Lung (tissue), 12 donors: Measurements from ENCODE around the gene RAE1. TPM values are rescaled to one million over a fixed set of nuclear protein-coding genes. Genes with fewer than 3 reads are reported as not detected.
"Not testable (repeated sequence)": the region's sequence is repeated elsewhere in the genome, so short reads cannot be mapped to it uniquely, and the experiment has no call there.

Experiments used
- ATAC-seq: fragments of 200-7000 bp; cut with Tn5 transposase; one replicate; pipeline ENCODE4 v1.9.1; 2020; ENCODE audit warnings: moderate number of reproducible peaks; ENCODE audit not compliant: insufficient read depth, low FRiP score
- DNase-seq, 3 donors: peaks; one replicate each; pipeline ENCODE4 v3.0.0-alpha.2; 2013 to 2017
- H3K27ac ChIP-seq, 2 donors: one replicate each; pipeline ENCODE4 v1.5.1; 2013; ENCODE audit warnings: mild to moderate bottlenecking in 2 of 2, moderate library complexity in 2 of 2, control low read depth in 1 of 2, inconsistent platforms in 1 of 2, low read depth in 1 of 2, low read length in 1 of 2
- H3K27me3 ChIP-seq, 3 donors: one replicate each; pipeline ENCODE4 v1.5.1; 2013; ENCODE audit warnings: low read length in 2 of 3; ENCODE audit not compliant: control insufficient read depth in 3 of 3, insufficient read depth in 3 of 3
- H3K36me3 ChIP-seq, 4 donors: one replicate each; pipeline ENCODE4 v1.5.1; 2013; ENCODE audit warnings: low read length in 4 of 4, mild to moderate bottlenecking in 1 of 4, moderate library complexity in 1 of 4; ENCODE audit not compliant: control insufficient read depth in 4 of 4, insufficient read depth in 4 of 4
- H3K4me1 ChIP-seq, 5 donors: one replicate each; pipeline ENCODE4 v1.5.1; 2013; ENCODE audit warnings: low read length in 5 of 5, mild to moderate bottlenecking in 2 of 5, moderate library complexity in 1 of 5; ENCODE audit not compliant: control insufficient read depth in 5 of 5, insufficient read depth in 5 of 5
- H3K4me3 ChIP-seq: one replicate; pipeline ENCODE4 v1.5.1; 2013; ENCODE audit warnings: mild to moderate bottlenecking, control low read depth, moderate library complexity
- H3K9ac ChIP-seq, 2 donors: one replicate each; pipeline ENCODE4 v1.5.1; 2013; ENCODE audit warnings: low read length in 2 of 2, control low read depth in 1 of 2; ENCODE audit not compliant: insufficient read depth in 1 of 2
- H3K9me3 ChIP-seq, 4 donors: one replicate each; pipeline ENCODE4 v1.5.1; 2013; ENCODE audit warnings: low read length in 3 of 4, mild to moderate bottlenecking in 1 of 4, moderate library complexity in 1 of 4; ENCODE audit not compliant: control insufficient read depth in 4 of 4, insufficient read depth in 3 of 4
- CTCF ChIP-seq: IDR thresholded peaks from 2 replicates; pipeline ENCODE4 v1.5.1; 2012; ENCODE audit warnings: mild to moderate bottlenecking; ENCODE audit errors: control extremely low read depth, extremely low read depth
- WGBS, 2 donors: extraction: QIAGEN DNeasy Blood & Tissue Kit; methylation state at CpG; one replicate each; pipeline ENCODE4 v1.1.7; 2013; 5-methylcytosine and 5-hydroxymethylcytosine counted together
- polyA plus RNA-seq, 2 donors: library from polyadenylated mRNA; stranded (reverse); fragments of 200-250 nt; gene quantifications; one replicate each; pipeline ENCODE4 v1.2.1, GENCODE V29; 2013
- total RNA-seq, 2 donors: library from RNA; depleted of rRNA in 1 of 2; stranded (reverse); fragments of >200 nt in 1 of 2; gene quantifications; one replicate each; pipeline ENCODE4 v1.2.1, GENCODE V29; 2014 to 2021
- donor health status: control.
- donor health status: control.
- donor health status: Bipolar disorder and iron deficiency.
- donor health status: healthy.
- donor health status: DM: yes; HTN: yes; CAD: no.

The RAE1 gene
- total and polyA plus RNA-seq, 4 donors: 9.7 to 31.0 (median 20.7) TPM

GRCh38 chr20:57417830-57418780, 67.0 kb downstream of the RAE1 start:
- H3K9me3 ChIP-seq: peaks cover 0 to 4% (median 0%) of the 10 kb centered on the region in 4 donors
- no peak for ATAC-seq
- WGBS, 2 donors: 62 to 75% methylated on average over 17 of the region's 17 CpGs
- H3K4me1 ChIP-seq: peaks cover 0 to 6% (median 0%) of the 10 kb centered on the region in 5 donors
- no peak for DNase-seq
- H3K36me3 ChIP-seq: no peaks in the 10 kb centered on the region
- no peak overlapping the region for H3K4me3 ChIP-seq
- no peaks in the 10 kb centered on the region for H3K27me3 ChIP-seq
- no peak overlapping the region for H3K9ac ChIP-seq
- no peak for TF ChIP-seq CTCF
- H3K27ac ChIP-seq: no peak overlapping the region

- WGBS, 2 donors: 94 to 100% methylated on average over 3 of the region's 4 CpGs
- not testable (repeated sequence) for H3K27ac ChIP-seq, ATAC-seq, H3K4me1 ChIP-seq, H3K27me3 ChIP-seq, H3K36me3 ChIP-seq, H3K9ac ChIP-seq, H3K9me3 ChIP-seq, DNase-seq, H3K4me3 ChIP-seq
Observed at GRCh38 chr20:57419479-57419878, 68.4 kb downstream of the RAE1 start.

DNA sequence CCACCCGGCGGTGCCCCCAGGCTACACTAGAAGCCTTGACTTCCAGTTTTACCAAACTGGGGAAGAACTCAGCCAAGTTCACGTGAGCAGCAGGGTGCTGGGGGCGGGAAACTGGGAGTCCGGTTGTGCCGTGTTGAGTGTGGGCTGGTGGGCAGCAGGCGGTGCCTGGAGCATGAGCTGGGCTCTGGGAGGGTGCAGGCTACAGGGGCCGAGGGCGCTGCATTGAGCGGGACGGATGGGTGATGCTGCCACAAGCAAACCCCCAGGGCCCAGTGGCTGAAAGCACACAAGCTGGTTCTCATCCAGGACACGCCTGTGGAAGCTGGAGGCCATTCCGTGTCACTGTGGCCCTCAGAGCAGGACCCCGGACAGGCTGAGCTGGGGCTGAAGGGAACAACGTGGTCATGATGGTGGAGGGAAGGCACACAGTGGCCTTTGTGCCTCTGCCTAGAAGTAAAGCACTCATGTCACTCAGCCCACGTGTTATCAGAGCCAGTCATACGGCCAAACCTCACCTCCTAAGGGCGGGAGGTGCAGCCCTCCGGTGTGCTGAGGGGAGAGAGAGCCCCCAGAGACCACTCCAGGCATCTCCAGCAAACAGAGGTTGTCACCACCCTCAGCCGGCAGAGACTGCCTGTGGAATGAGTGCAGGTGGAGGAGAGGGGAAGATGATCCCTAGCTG, 69.7 kb downstream of the RAE1 start:
- DNase-seq: no peak

More for the DNA sequence above, 69.7 kb downstream of the RAE1 start:
- Histone ChIP-seq H3K9me3 (peaks cover 0 to 4% (median 0%) of the 10 kb centered on the region in 4 donors), H3K27me3 (no peaks in the 10 kb centered on the region), H3K9ac (no peak overlapping the region), H3K36me3 (no peaks in the 10 kb centered on the region), H3K27ac (no peak overlapping the region), H3K4me1 (peaks cover 0 to 6% (median 0%) of the 10 kb centered on the region in 5 donors), H3K4me3 (no peak overlapping the region)
- TF ChIP-seq CTCF: no peak
- WGBS, 2 donors: 76 to 77% methylated on average over 20 of the region's 20 CpGs
- ATAC-seq: no peak
